OCI-LY1 (cell line): ENCODE measurements around the gene CUX1.
A peak's percentile ranks its signal among the peaks of the same experiment; 100 is the strongest.

ENCODE experiments used
- H2AFZ ChIP-seq: fragments of 200-600 bp; sonication (generic), shearing (Covaris generic); 2 replicates; pipeline ENCODE4 v1.6.0; 2014; ENCODE audit warnings: antibody characterized with exemption, mild to moderate bottlenecking, low read length
- H3F3A ChIP-seq: fragments of 200-600 bp; sonication (generic), shearing (Covaris generic); 2 replicates; pipeline ENCODE4 v1.6.0; 2014; ENCODE audit warnings: mild to moderate bottlenecking, antibody characterized with exemption, low read length, moderate library complexity; ENCODE audit not compliant: insufficient read depth
- H3K27ac ChIP-seq: fragments of 200-600 bp; sonication (generic); 2 replicates; pipeline ENCODE4 v1.5.1; 2014; ENCODE audit warnings: low read length, mixed run types, mild to moderate bottlenecking, low read depth; ENCODE audit not compliant: poor library complexity, severe bottlenecking
- H3K27me3 ChIP-seq: fragments of 200-600 bp; sonication (generic); 2 replicates; pipeline ENCODE4 v1.6.0; 2014; ENCODE audit warnings: antibody characterized with exemption, mild to moderate bottlenecking, low read length, moderate library complexity; ENCODE audit not compliant: insufficient read depth
- H3K36me3 ChIP-seq: fragments of 200-600 bp; sonication (generic); 2 replicates; pipeline ENCODE4 v1.6.1; 2014; ENCODE audit warnings: mild to moderate bottlenecking, antibody characterized with exemption, low read length, moderate library complexity, mixed read lengths; ENCODE audit not compliant: insufficient read depth
- H3K4me1 ChIP-seq: fragments of 200-600 bp; sonication (generic); 2 replicates; pipeline ENCODE4 v1.5.1; 2014; ENCODE audit warnings: mild to moderate bottlenecking, low read length, moderate library complexity; ENCODE audit not compliant: insufficient read depth, severe bottlenecking
- H3K4me2 ChIP-seq: fragments of 200-600 bp; sonication (generic), shearing (Covaris generic); 2 replicates; pipeline ENCODE4 v1.6.1; 2014; ENCODE audit warnings: low read length
- H3K4me3 ChIP-seq: fragments of 200-600 bp; sonication (generic); 2 replicates; pipeline ENCODE4 v1.5.1; 2014; ENCODE audit warnings: low read length, low read depth, mild to moderate bottlenecking, mixed read lengths; ENCODE audit not compliant: poor library complexity, severe bottlenecking
- H3K79me2 ChIP-seq: fragments of 200-600 bp; shearing (Covaris generic); 2 replicates; pipeline ENCODE4 v1.6.1; 2016; ENCODE audit warnings: mixed run types, low read length, mixed read lengths; ENCODE audit not compliant: insufficient read depth
- H3K9ac ChIP-seq: fragments of 200-600 bp; sonication (generic), shearing (Covaris generic); 2 replicates; pipeline ENCODE4 v1.6.1; 2014; ENCODE audit warnings: mild to moderate bottlenecking, low read length, mixed read lengths
- H3K9me2 ChIP-seq: fragments of 200-600 bp; sonication (generic), shearing (Covaris generic); 2 replicates; pipeline ENCODE4 v1.6.1; 2014; ENCODE audit warnings: low read depth, mild to moderate bottlenecking, low read length, mixed read lengths
- H3K9me3 ChIP-seq: fragments of 200-600 bp; shearing (Covaris generic); 2 replicates; pipeline ENCODE4 v1.6.1; 2014; ENCODE audit warnings: low read length, mixed read lengths
- H4K20me1 ChIP-seq: fragments of 200-600 bp; sonication (generic), shearing (Covaris generic); 2 replicates; pipeline ENCODE4 v1.6.0; 2016; ENCODE audit warnings: mild to moderate bottlenecking, low read length; ENCODE audit not compliant: insufficient read depth
- CTCF ChIP-seq: fragments of 200-600 bp; sonication (generic), shearing (Covaris generic); IDR thresholded peaks from 2 replicates; pipeline ENCODE4 v1.5.1; 2017; ENCODE audit warnings: mild to moderate bottlenecking, antibody characterized with exemption, low read length, moderate library complexity, mixed read lengths
- EZH2 ChIP-seq: fragments of 200-600 bp; sonication (generic), shearing (Covaris generic); IDR thresholded peaks from 2 replicates; pipeline ENCODE4 v1.8.0; 2017; ENCODE audit warnings: borderline replicate concordance, mixed run types, mild to moderate bottlenecking, antibody characterized with exemption, low read length, moderate library complexity, mixed read lengths

The CUX1 gene

GRCh38 chr7:102251531-102252365 is 434.3 kb downstream of the CUX1 start:
- H3K9me2 ChIP-seq = no peaks in the 10 kb centered on the region
- H3K4me3 ChIP-seq = no peak overlapping the region
- H2AFZ ChIP-seq = no peak overlapping the region
- peak overlapping the region; percentile 3; the same call in 1 of the 2 replicates for H3K9ac ChIP-seq
- no peaks in the 10 kb centered on the region for H3K27me3 ChIP-seq
- H4K20me1 ChIP-seq = no peaks in the 10 kb centered on the region
- H3K27ac ChIP-seq = peak overlapping the region; percentile 64
- no peaks in the 10 kb centered on the region for H3K79me2 ChIP-seq
- H3K36me3 ChIP-seq = peaks cover 44% of the 10 kb centered on the region
- no peaks in the 10 kb centered on the region for H3F3A ChIP-seq
- peak overlapping the region; percentile 44; the same call in 1 of the 2 replicates for H3K4me2 ChIP-seq
- TF ChIP-seq EZH2 (no peak), CTCF (no peak)
- H3K4me1 ChIP-seq = peaks cover 40% of the 10 kb centered on the region
- H3K9me3 ChIP-seq = no peaks in the 10 kb centered on the region

GRCh38 chr7:102252366-102252982 is 435.0 kb downstream of the CUX1 start:
- H2AFZ ChIP-seq = no peak overlapping the region
- no peaks in the 10 kb centered on the region for H3K79me2 ChIP-seq
- peak overlapping the region; percentile 18; the same call in 1 of the 2 replicates for H3K4me2 ChIP-seq
- TF ChIP-seq EZH2 = no peak
- H3K4me3 ChIP-seq = no peak overlapping the region
- no peaks in the 10 kb centered on the region for H3F3A ChIP-seq
- peaks cover 37% of the 10 kb centered on the region for H3K36me3 ChIP-seq
- no peaks in the 10 kb centered on the region for H4K20me1 ChIP-seq
- H3K27me3 ChIP-seq = no peaks in the 10 kb centered on the region
- H3K9me3 ChIP-seq = no peaks in the 10 kb centered on the region
- peak overlapping the region; percentile 64 for H3K27ac ChIP-seq
- no peaks in the 10 kb centered on the region for H3K9me2 ChIP-seq
- H3K4me1 ChIP-seq = peaks cover 40% of the 10 kb centered on the region
- no peak overlapping the region for H3K9ac ChIP-seq

- H3K27ac ChIP-seq = peak overlapping the region; percentile 64
- H3F3A ChIP-seq = no peaks in the 10 kb centered on the region
- no peak overlapping the region for H3K9ac ChIP-seq
- H2AFZ ChIP-seq = no peak overlapping the region
- H3K9me2 ChIP-seq = no peaks in the 10 kb centered on the region
- H3K9me3 ChIP-seq = no peaks in the 10 kb centered on the region
- no peaks in the 10 kb centered on the region for H3K27me3 ChIP-seq
- peaks cover 40% of the 10 kb centered on the region for H3K4me1 ChIP-seq
- no peaks in the 10 kb centered on the region for H3K79me2 ChIP-seq
- peaks cover 30% of the 10 kb centered on the region for H3K36me3 ChIP-seq
- H3K4me2 ChIP-seq = no peak overlapping the region
- H4K20me1 ChIP-seq = no peaks in the 10 kb centered on the region
- H3K4me3 ChIP-seq = no peak overlapping the region
- TF ChIP-seq CTCF (no peak), EZH2 (no peak)
Observed at GRCh38 chr7:102253066-102253972, 435.9 kb downstream of the CUX1 start.
